GM23248 (cell line): ENCODE results near the gene CRELD2. TPM values are rescaled to one million over a fixed set of nuclear protein-coding genes. Genes with fewer than 3 reads are reported as not detected.

Experiments used
- DNase-seq: peaks from one replicate; pipeline ENCODE4 v3.0.0-alpha.2; 2015
- H2AFZ ChIP-seq: fragments of 200-600 bp; sonication (generic); 2 replicates; pipeline ENCODE4 v1.6.1; 2016; ENCODE audit warnings: antibody characterized with exemption
- H3F3A ChIP-seq: fragments of 200-600 bp; sonication (generic); 2 replicates; pipeline ENCODE4 v1.6.1; 2016; ENCODE audit warnings: mild to moderate bottlenecking, antibody characterized with exemption, mixed run types; ENCODE audit not compliant: insufficient read depth
- H3K27ac ChIP-seq: fragments of 200-600 bp; sonication (generic); 2 replicates; pipeline ENCODE4 v1.5.1; 2016; ENCODE audit warnings: mild to moderate bottlenecking
- H3K27me3 ChIP-seq: fragments of 200-600 bp; sonication (generic); replicated peaks from 2 replicates; pipeline ENCODE4 v1.6.1; 2016; ENCODE audit warnings: mild to moderate bottlenecking; ENCODE audit not compliant: insufficient read depth
- H3K36me3 ChIP-seq: fragments of 200-600 bp; sonication (generic); 2 replicates; pipeline ENCODE4 v1.6.1; 2016; ENCODE audit warnings: low read depth, mild to moderate bottlenecking
- H3K4me1 ChIP-seq: fragments of 200-600 bp; sonication (generic); 2 replicates; pipeline ENCODE4 v1.6.1; 2016; ENCODE audit warnings: mild to moderate bottlenecking; ENCODE audit not compliant: insufficient read depth
- H3K4me2 ChIP-seq: fragments of 200-600 bp; sonication (generic); one replicate; pipeline ENCODE4 v1.6.1; 2016; ENCODE audit warnings: mild to moderate bottlenecking; ENCODE audit not compliant: unreplicated experiment
- H3K4me3 ChIP-seq: fragments of 200-600 bp; sonication (generic); 2 replicates; pipeline ENCODE4 v1.5.1; 2016; ENCODE audit warnings: mild to moderate bottlenecking
- H3K79me2 ChIP-seq: fragments of 200-600 bp; sonication (generic); 2 replicates; pipeline ENCODE4 v1.6.1; 2016; ENCODE audit warnings: mild to moderate bottlenecking; ENCODE audit not compliant: insufficient read depth
- H3K9ac ChIP-seq: fragments of 200-600 bp; sonication (generic); 2 replicates; pipeline ENCODE4 v1.6.1; 2016; ENCODE audit warnings: mild to moderate bottlenecking
- H3K9me2 ChIP-seq: fragments of 200-600 bp; sonication (generic); 2 replicates; pipeline ENCODE4 v1.6.1; 2016; ENCODE audit warnings: mixed run types, mild to moderate bottlenecking, moderate library complexity; ENCODE audit not compliant: insufficient read depth
- H3K9me3 ChIP-seq: fragments of 200-600 bp; sonication (generic); one replicate; pipeline ENCODE4 v1.6.1; 2017; ENCODE audit warnings: low read depth
- H4K20me1 ChIP-seq: fragments of 200-600 bp; sonication (generic); 2 replicates; pipeline ENCODE4 v1.6.0; 2016; ENCODE audit not compliant: insufficient read depth
- EZH2 ChIP-seq: fragments of 200-600 bp; sonication (generic); IDR thresholded peaks from 2 replicates; pipeline ENCODE4 v1.6.1; 2018; ENCODE audit warnings: antibody characterized with exemption, mild to moderate bottlenecking; ENCODE audit not compliant: insufficient read depth, poor library complexity, severe bottlenecking
- EZH2phosphoT487 ChIP-seq: fragments of 200-600 bp; sonication (generic); IDR thresholded peaks from 2 replicates; pipeline ENCODE4 v1.6.1; 2018; ENCODE audit warnings: antibody characterized with exemption, moderate library complexity, mild to moderate bottlenecking, low read depth; ENCODE audit not compliant: insufficient read depth
- WGBS, 2 experiments: methylation state at CpG; one replicate each; pipeline ENCODE4 v1.1.6; 2015 to 2017; ENCODE audit warnings: low lambda C conversion rate in 2 of 2, low coverage in 1 of 2; ENCODE audit errors: missing lambda C conversion rate in 2 of 2; 5-methylcytosine and 5-hydroxymethylcytosine counted together
- in situ Hi-C: fragments of 300-500 bp; cut with MboI; formaldehyde crosslinking; loops from 2 replicates; pipeline ENCODE4 v1.15.0; 2020
- polyA plus RNA-seq: library from polyadenylated mRNA; unstranded; fragments of >200 nt; fragmentation: Nextera tagmentation; extraction: Ambion mirVana; gene quantifications from 2 replicates; pipeline ENCODE4 v1.2.1, GENCODE V29; 2016
- total RNA-seq: library from RNA; depleted of rRNA; stranded (reverse); fragments of >200 nt; shearing (Covaris generic); gene quantifications from 2 replicates; pipeline ENCODE4 v1.2.3, GENCODE V29; 2014

CRELD2 gene
- total and polyA plus RNA-seq, 2 experiments from 2014 or later, result 57.1 to 78.4 TPM

DNA sequence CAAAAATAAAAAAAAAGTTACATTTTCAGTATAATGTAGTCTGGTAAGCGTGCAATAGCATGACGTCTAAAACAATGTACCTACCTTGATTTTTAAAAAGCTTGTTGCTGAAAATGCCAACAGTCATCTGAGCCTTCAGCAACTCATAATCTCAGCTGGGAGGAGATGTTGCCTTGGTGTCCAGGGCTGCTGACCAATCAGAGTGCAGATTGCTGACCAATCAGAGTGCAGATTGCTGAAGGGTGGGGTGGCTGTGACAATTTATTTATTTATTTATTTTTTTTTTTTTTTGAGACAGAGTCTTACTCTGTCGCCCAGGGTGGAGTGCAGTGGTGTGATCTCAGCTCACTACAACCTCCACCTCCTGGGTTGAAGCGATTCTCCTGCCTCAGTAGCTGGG is 47.0 kb upstream of the CRELD2 start:
- Histone ChIP-seq H3K4me3 (no peak overlapping the region), H3K27ac (no peak overlapping the region), H3K9me3 (peaks cover under 1% of the 10 kb centered on the region), H3K79me2 (peaks cover 99% of the 10 kb centered on the region), H3F3A (no peaks in the 10 kb centered on the region), H3K27me3 (no peaks in the 10 kb centered on the region), H3K4me2 (no peak overlapping the region), H4K20me1 (no peaks in the 10 kb centered on the region; the same call in 1 of the 2 replicates), H2AFZ (no peak overlapping the region), H3K4me1 (no peaks in the 10 kb centered on the region), H3K9me2 (no peaks in the 10 kb centered on the region), H3K36me3 (peaks cover 11% of the 10 kb centered on the region; the same call in 1 of the 2 replicates), H3K9ac (no peak overlapping the region)
- peak; percentile 22 for DNase-seq
- in situ Hi-C loops, result no loop called here
- TF ChIP-seq EZH2phosphoT487 (no peak), EZH2 (no peak)
- WGBS, 2 experiments, result 97 to 98% methylated on average over 4 of the region's 4 CpGs

DNA sequence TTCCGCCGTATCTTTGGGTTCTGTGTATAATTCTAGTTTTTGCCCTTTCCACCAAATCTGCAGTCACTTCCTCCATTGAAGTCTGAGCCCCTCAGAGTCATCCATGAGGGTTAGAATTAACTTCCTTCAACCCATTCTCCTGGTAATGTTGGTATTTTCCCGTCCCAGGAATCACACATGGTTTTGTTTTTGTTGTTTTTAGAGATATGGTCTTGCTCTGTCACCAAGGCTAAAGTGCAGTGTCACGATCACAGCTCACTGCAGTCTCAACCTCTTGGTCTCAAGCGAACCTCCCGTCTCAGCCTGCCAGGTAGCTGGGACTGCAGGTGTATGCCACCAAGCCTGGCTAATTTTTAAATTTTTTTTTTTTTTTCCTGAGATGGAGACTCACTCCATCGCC is 46.1 kb upstream of the CRELD2 start:
- DNase-seq, result no peak
- no peaks in the 10 kb centered on the region; the same call in 1 of the 2 replicates for H4K20me1 ChIP-seq
- in situ Hi-C loops, result no loop called here
- no peak overlapping the region for H2AFZ ChIP-seq
- no peaks in the 10 kb centered on the region for H3K9me3 ChIP-seq
- H3K4me3 ChIP-seq, result no peak overlapping the region
- H3K4me1 ChIP-seq, result no peaks in the 10 kb centered on the region
- H3K9me2 ChIP-seq, result no peaks in the 10 kb centered on the region
- TF ChIP-seq EZH2phosphoT487 (no peak), EZH2 (no peak)
- no peak overlapping the region for H3K4me2 ChIP-seq
- no peak overlapping the region for H3K9ac ChIP-seq
- H3K36me3 ChIP-seq, result 0 out of 2 replicates have a peak, but pooled peaks cover 10% of the 10 kb centered on the region
- H3F3A ChIP-seq, result no peaks in the 10 kb centered on the region
- 96 to 100% methylated on average over 7 of the region's 7 CpGs for WGBS, 2 experiments
- H3K79me2 ChIP-seq, result peaks cover 99% of the 10 kb centered on the region
- H3K27me3 ChIP-seq, result no peaks in the 10 kb centered on the region
- H3K27ac ChIP-seq, result no peak overlapping the region

DNA sequence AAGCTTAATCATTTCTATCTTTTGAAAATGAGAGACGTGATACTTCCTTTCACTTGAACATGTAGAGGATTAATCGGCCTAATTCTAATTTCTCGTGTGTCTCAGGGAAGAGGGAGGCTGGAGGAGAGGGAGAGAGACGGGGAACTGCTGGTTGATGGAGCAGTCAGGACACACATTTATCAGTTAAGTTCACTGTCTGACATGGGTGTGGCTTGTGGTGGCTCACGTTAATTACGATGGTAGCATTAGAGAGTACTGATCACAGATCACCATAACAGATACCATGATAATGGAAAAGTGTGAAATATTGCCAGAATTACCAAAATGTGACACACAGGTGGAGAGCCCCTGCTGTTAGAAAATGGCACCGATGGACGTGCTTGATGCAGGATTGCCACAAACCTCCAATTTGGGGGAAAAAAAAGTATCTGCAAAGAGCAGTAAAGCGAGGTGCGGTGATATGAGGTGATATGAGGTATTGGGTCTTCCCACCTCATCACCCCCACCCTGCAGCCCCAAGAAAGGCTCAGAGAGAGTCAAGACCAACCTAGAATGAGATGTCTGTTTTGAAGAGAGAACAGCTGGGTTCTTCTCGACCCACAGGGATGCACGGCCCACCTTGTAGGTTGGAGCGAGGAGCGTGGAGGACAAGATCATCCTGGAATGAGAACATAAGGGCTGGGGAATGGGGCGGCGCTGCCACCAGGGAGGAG is 45.0 kb upstream of the CRELD2 start:
- WGBS, 2 experiments, result 87% methylated on average over 16 of the region's 16 CpGs
- no peaks in the 10 kb centered on the region for H3K27me3 ChIP-seq
- H3K9ac ChIP-seq, result no peak overlapping the region
- in situ Hi-C loops, result no loop called here
- no peaks in the 10 kb centered on the region; the same call in 1 of the 2 replicates for H4K20me1 ChIP-seq
- TF ChIP-seq EZH2phosphoT487, result no peak
- TF ChIP-seq EZH2, result no peak
- H3K4me1 ChIP-seq, result no peaks in the 10 kb centered on the region
- no peaks in the 10 kb centered on the region for H3K9me2 ChIP-seq
- DNase-seq, result no peak
- H3K79me2 ChIP-seq, result peaks cover 99% of the 10 kb centered on the region
- no peaks in the 10 kb centered on the region for H3K9me3 ChIP-seq
- H3K4me2 ChIP-seq, result no peak overlapping the region
- H3K4me3 ChIP-seq, result no peak overlapping the region
- no peak overlapping the region for H3K27ac ChIP-seq
- no peak overlapping the region for H2AFZ ChIP-seq
- H3K36me3 ChIP-seq, result peaks cover 4% of the 10 kb centered on the region; the same call in 1 of the 2 replicates
- H3F3A ChIP-seq, result no peaks in the 10 kb centered on the region

DNA sequence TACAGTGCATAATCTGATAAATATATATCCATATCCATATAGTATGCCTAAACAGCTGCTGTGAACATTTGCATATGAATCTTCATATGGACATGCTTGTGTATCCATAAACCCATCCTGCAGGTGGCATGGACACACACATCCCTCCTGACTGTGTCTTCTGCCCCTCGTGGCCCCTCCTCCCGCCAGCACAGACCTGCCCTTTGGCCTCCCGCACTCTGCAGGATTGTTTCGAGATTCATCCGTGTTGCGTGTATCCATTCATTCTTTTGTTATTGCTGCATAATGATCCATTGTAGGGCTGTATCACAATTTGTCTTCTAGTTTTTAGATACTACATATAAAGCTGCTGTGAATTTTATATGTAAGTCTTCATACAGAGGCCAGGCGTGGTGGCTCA is 40.8 kb upstream of the CRELD2 start:
- H3K4me2 ChIP-seq, result no peak overlapping the region
- no peak overlapping the region for H3K27ac ChIP-seq
- no peaks in the 10 kb centered on the region for H3K4me1 ChIP-seq
- H3K36me3 ChIP-seq, result peaks cover 4% of the 10 kb centered on the region; the same call in 1 of the 2 replicates
- no peak overlapping the region for H3K9ac ChIP-seq
- 99% methylated on average over 7 of the region's 7 CpGs for WGBS, 2 experiments
- H2AFZ ChIP-seq, result no peak overlapping the region
- no peak for TF ChIP-seq EZH2
- TF ChIP-seq EZH2phosphoT487, result no peak
- no peak for DNase-seq
- H3K79me2 ChIP-seq, result peaks cover 97% of the 10 kb centered on the region
- no peaks in the 10 kb centered on the region; the same call in 1 of the 2 replicates for H4K20me1 ChIP-seq
- no peaks in the 10 kb centered on the region for H3K27me3 ChIP-seq
- H3F3A ChIP-seq, result no peaks in the 10 kb centered on the region
- no peaks in the 10 kb centered on the region for H3K9me3 ChIP-seq
- in situ Hi-C loops, result no loop called here
- no peak overlapping the region for H3K4me3 ChIP-seq
- H3K9me2 ChIP-seq, result no peaks in the 10 kb centered on the region
